GM18502 (cell line): ENCODE data around the gene ENTREP1.
A peak's percentile ranks its signal among the peaks of the same experiment; 100 is the strongest.
"Not testable (repeated sequence)": the region's sequence is repeated elsewhere in the genome, so short reads cannot be mapped to it uniquely, and the experiment has no call there.

Experiments used
- ATAC-seq: cut with Tn5 transposase; IDR thresholded peaks from one replicate; pipeline ENCODE4 v1.9.1; 2021; ENCODE audit warnings: mild to moderate bottlenecking; ENCODE audit not compliant: unreplicated experiment, poor library complexity

The ENTREP1 gene

GRCh38 chr9:69397384-69398214 is 72.6 kb downstream of the ENTREP1 start:
- ATAC-seq, result no peak

- ATAC-seq, result no peak
These were observed 75.5 kb downstream of the ENTREP1 start for GRCh38 chr9:69400470-69400869.

GRCh38 chr9:69409936-69410335 is 84.9 kb downstream of the ENTREP1 start:
- ATAC-seq, result not testable (repeated sequence)

- no peak for ATAC-seq
These were observed 86.2 kb downstream of the ENTREP1 start for GRCh38 chr9:69411246-69411645.

GRCh38 chr9:69411931-69412740 is 87.1 kb downstream of the ENTREP1 start:
- no peak for ATAC-seq

GRCh38 chr9:69412741-69413150 is 87.7 kb downstream of the ENTREP1 start:
- ATAC-seq, result peak; percentile 58

- ATAC-seq, result no peak
These were observed 95.7 kb downstream of the ENTREP1 start for GRCh38 chr9:69420611-69421270.

- peak; percentile 64 for ATAC-seq
These were observed 97.1 kb downstream of the ENTREP1 start for GRCh38 chr9:69421908-69422801.

GRCh38 chr9:69425136-69425801 is 100.3 kb downstream of the ENTREP1 start:
- ATAC-seq, result no peak

GRCh38 chr9:69427286-69427685 is 102.3 kb downstream of the ENTREP1 start:
- no peak for ATAC-seq

GRCh38 chr9:69428017-69428785 is 103.2 kb downstream of the ENTREP1 start:
- ATAC-seq, result no peak

GRCh38 chr9:69429281-69429680 is 104.3 kb downstream of the ENTREP1 start:
- no peak for ATAC-seq

GRCh38 chr9:69430206-69430605 is 105.2 kb downstream of the ENTREP1 start:
- no peak for ATAC-seq

- ATAC-seq, result no peak
These were observed 106.2 kb downstream of the ENTREP1 start for GRCh38 chr9:69431203-69431602.

- ATAC-seq, result no peak
These were observed 106.8 kb downstream of the ENTREP1 start for GRCh38 chr9:69431777-69432176.

GRCh38 chr9:69432623-69433022 is 107.6 kb downstream of the ENTREP1 start:
- no peak for ATAC-seq

- no peak for ATAC-seq
These were observed 108.4 kb downstream of the ENTREP1 start for GRCh38 chr9:69433392-69433791.

- ATAC-seq, result no peak
These were observed 109.0 kb downstream of the ENTREP1 start for GRCh38 chr9:69433968-69434367.

GRCh38 chr9:69439654-69440053 is 114.6 kb downstream of the ENTREP1 start:
- not testable (repeated sequence) for ATAC-seq
